ENCODE measurements around the gene DKC1. TPM values are rescaled to one million over a fixed set of nuclear protein-coding genes. Genes with fewer than 3 reads are reported as not detected.

The DKC1 gene
- total RNA-seq (2014; rRNA removed; shearing (Covaris generic)): 27.9 and 29.7 TPM in 2 replicates

- peak; percentile 89 for DNase-seq (ENCODE audit: low read depth)
These were observed at the start of gene DKC1 for GRCh38 chrX:154762537-154763296. TSS of gene DKC1 (plus strand) at chrX:154762864. CDS start at chrX:154762966, 102 bp downstream.

GRCh38 chrX:154714925-154715324 is 47.7 kb upstream of the DKC1 start:
- peak; percentile 37 for DNase-seq (ENCODE audit: low read depth)

- no peak for DNase-seq (ENCODE audit: low read depth)
These were observed 46.8 kb upstream of the DKC1 start for GRCh38 chrX:154715825-154716224.

GRCh38 chrX:154717824-154718223 is 44.8 kb upstream of the DKC1 start:
- peak; percentile 85 for DNase-seq (ENCODE audit: low read depth)

- no peak for DNase-seq (ENCODE audit: low read depth)
These were observed 44.0 kb upstream of the DKC1 start for GRCh38 chrX:154718616-154719015.

GRCh38 chrX:154719132-154719675 is 43.5 kb upstream of the DKC1 start:
- DNase-seq (ENCODE audit: low read depth): peak; percentile 75

- DNase-seq (ENCODE audit: low read depth): no peak
These were observed 42.6 kb upstream of the DKC1 start for GRCh38 chrX:154720067-154720466.

GRCh38 chrX:154721155-154721554 is 41.5 kb upstream of the DKC1 start:
- no peak for DNase-seq (ENCODE audit: low read depth)

- no peak for DNase-seq (ENCODE audit: low read depth)
These were observed 37.5 kb upstream of the DKC1 start for GRCh38 chrX:154724993-154725756.

GRCh38 chrX:154727418-154727817 is 35.2 kb upstream of the DKC1 start:
- DNase-seq (ENCODE audit: low read depth): no peak

GRCh38 chrX:154727871-154728270 is 34.8 kb upstream of the DKC1 start:
- peak; percentile 52 for DNase-seq (ENCODE audit: low read depth)

GRCh38 chrX:154728431-154729190 is 34.1 kb upstream of the DKC1 start:
- DNase-seq (ENCODE audit: low read depth): no peak

GRCh38 chrX:154729439-154729838 is 33.2 kb upstream of the DKC1 start:
- no peak for DNase-seq (ENCODE audit: low read depth)

GRCh38 chrX:154730253-154730891 is 32.3 kb upstream of the DKC1 start:
- peak; percentile 41 for DNase-seq (ENCODE audit: low read depth)

- no peak for DNase-seq (ENCODE audit: low read depth)
These were observed 31.5 kb upstream of the DKC1 start for GRCh38 chrX:154731184-154731583.

GRCh38 chrX:154731881-154732280 is 30.8 kb upstream of the DKC1 start:
- DNase-seq (ENCODE audit: low read depth): no peak

GRCh38 chrX:154732421-154733065 is 30.1 kb upstream of the DKC1 start:
- DNase-seq (ENCODE audit: low read depth): peak; percentile 82

- no peak for DNase-seq (ENCODE audit: low read depth)
These were observed 29.6 kb upstream of the DKC1 start for GRCh38 chrX:154733066-154733425.

- no peak for DNase-seq (ENCODE audit: low read depth)
These were observed 28.4 kb upstream of the DKC1 start for GRCh38 chrX:154734061-154734781.

GRCh38 chrX:154735695-154736393 is 26.8 kb upstream of the DKC1 start:
- peak; percentile 49 for DNase-seq (ENCODE audit: low read depth)

Data from RPMI7951 (cell line).